Epithelial cell of esophagus (primary cell): ENCODE data around the gene NEDD4L.
A peak's percentile ranks its signal among the peaks of the same experiment; 100 is the strongest.

ENCODE experiments used
- DNase-seq: peaks from one replicate; pipeline ENCODE4 v3.0.0; 2010; ENCODE audit warnings: low read depth
- H3K4me3 ChIP-seq: 2 replicates; pipeline ENCODE4 v1.5.1; 2011; ENCODE audit warnings: mild to moderate bottlenecking, low read length, control low read depth
- TF ChIP-seq, protein P1 (sequence below): IDR thresholded peaks from 2 replicates; pipeline ENCODE4 v1.5.1; 2011; ENCODE audit warnings: low read depth, mild to moderate bottlenecking, low read length, control low read depth, inconsistent platforms; ENCODE audit not compliant: insufficient read depth; ENCODE audit errors: missing control alignments

Gene NEDD4L

DNA sequence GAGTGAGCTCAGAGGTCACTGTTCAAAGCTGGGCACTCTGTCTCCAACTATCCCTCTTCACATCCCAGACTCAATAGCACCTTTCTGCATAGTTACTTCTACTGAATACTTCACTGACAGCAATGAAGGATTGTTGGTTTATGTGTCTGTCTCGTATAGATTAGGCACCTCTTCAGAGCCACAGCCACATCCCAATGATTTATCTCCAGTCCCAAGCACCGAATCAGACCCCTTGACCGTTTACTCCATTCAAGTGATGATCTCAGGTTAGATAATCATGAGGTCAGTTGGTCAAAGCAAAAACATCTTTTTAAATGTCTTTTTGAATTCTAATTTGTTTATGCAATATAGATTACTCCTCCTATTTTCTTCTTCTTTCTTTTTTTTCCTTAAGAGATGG lies 14.7 kb downstream of the NEDD4L start:
- H3K4me3 ChIP-seq = no peak overlapping the region
- peak; percentile 43 for DNase-seq
- TF ChIP-seq, protein P1, sequence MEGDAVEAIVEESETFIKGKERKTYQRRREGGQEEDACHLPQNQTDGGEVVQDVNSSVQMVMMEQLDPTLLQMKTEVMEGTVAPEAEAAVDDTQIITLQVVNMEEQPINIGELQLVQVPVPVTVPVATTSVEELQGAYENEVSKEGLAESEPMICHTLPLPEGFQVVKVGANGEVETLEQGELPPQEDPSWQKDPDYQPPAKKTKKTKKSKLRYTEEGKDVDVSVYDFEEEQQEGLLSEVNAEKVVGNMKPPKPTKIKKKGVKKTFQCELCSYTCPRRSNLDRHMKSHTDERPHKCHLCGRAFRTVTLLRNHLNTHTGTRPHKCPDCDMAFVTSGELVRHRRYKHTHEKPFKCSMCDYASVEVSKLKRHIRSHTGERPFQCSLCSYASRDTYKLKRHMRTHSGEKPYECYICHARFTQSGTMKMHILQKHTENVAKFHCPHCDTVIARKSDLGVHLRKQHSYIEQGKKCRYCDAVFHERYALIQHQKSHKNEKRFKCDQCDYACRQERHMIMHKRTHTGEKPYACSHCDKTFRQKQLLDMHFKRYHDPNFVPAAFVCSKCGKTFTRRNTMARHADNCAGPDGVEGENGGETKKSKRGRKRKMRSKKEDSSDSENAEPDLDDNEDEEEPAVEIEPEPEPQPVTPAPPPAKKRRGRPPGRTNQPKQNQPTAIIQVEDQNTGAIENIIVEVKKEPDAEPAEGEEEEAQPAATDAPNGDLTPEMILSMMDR = no peak

DNA sequence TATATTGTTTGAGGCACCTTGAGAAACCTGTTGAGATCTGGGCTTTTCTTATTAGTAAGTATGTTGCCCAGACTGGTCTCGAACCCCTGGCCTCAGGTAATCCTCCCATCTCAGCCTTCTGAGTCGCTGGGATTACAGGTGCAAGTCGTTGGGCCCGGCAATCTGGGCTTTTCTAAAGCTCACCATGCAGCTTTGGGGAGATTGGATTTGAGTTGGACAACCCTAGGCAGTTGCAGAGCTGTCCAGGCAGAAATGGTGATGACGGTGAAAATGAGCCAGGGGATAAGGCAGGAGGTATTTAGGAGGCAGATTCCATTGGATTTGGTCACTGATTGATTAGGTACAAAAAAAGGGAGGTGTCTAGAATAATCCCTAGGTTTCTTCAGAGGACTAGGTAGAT lies 16.2 kb downstream of the NEDD4L start:
- no peak overlapping the region for H3K4me3 ChIP-seq
- TF ChIP-seq, protein P1 = no peak
- DNase-seq = no peak

DNA sequence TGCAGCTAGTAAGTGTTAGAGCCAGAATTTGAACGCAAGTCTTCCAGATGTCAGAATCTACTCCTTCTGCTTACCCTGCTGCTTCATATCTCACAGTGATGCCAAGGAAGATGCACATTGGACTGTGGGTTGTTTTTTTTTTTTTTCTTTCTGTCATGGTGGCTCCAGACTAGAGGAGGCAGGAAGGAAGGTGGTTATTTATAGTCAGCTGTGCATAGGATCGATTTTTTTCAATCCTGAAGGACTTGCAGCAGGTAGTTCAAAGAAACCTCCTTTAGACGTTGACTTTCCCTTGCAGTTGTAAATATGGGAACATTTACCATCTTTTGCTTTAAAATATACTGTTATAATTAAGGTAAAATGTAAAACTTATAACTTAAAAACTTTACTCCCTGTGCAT lies 17.3 kb downstream of the NEDD4L start:
- DNase-seq = no peak
- H3K4me3 ChIP-seq = no peak overlapping the region
- TF ChIP-seq, protein P1 = no peak

DNA sequence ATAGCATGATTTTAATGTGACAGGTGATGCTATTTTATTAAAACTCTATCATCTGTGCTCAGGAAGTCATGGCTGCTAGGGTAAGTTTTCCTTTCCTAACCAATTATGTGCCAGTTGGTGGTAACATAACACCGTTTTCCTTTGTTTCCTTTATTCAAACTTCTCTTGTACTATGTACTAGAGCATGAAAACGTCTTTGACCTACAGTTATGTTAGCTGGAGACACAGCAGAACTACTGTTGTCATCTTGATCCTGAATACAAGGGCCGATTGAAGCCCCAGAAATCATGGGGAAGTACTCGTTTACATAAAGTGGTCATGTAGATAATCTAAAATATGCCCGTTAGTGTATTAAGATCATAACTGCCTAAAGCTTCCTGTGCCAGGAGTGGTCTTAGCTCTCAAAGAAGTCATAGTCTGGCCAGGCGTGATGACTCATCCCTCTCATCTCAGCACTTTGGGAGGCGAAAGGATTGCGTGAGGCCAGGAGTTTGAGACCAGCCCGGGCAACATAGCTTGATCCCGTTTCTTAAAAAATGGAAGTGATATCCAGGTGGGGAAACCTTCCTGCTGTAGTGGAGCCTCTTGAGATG lies 20.5 kb downstream of the NEDD4L start:
- TF ChIP-seq, protein P1 = no peak
- DNase-seq = no peak
- no peak overlapping the region for H3K4me3 ChIP-seq

DNA sequence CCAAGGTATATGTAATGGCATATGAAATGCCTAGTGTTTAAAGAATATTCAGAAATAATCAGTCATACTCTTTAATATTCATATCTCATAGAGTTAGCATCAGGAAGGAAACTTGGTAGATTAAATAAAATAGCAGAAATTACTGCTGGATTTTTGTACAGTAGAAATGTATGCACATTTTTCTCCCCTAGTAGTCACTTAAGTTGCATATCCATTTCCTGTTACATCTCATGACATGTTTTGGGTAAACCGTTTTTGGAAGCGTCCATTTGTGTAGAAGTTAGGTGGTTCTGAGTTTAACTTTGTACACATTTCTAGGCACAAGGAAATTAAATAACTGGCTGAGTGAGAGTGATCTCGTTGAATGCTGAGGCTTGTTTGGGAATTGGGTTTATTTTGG lies 21.9 kb downstream of the NEDD4L start:
- TF ChIP-seq, protein P1 = no peak
- DNase-seq = no peak
- no peak overlapping the region for H3K4me3 ChIP-seq

DNA sequence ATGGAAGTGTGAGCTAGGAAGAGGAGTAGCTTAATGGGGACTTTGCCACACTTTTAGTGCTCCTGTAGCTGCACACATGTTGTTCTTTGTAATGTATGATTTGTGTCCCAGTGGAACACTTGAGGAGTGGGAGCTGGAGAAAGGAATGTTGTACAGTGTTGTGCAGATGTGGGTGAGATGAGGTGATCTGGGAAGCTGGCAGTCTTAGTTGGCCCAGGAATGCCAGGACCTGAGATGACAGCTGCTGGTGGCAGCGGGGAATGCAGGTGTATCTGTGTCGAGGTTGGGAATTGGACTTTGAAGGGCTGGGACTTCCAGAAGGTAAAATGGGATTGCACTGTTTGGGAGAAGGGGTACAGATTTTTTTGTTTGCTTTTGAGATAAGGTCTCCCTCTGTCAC lies 23.6 kb downstream of the NEDD4L start:
- H3K4me3 ChIP-seq = no peak overlapping the region
- TF ChIP-seq, protein P1 = no peak
- no peak for DNase-seq

DNA sequence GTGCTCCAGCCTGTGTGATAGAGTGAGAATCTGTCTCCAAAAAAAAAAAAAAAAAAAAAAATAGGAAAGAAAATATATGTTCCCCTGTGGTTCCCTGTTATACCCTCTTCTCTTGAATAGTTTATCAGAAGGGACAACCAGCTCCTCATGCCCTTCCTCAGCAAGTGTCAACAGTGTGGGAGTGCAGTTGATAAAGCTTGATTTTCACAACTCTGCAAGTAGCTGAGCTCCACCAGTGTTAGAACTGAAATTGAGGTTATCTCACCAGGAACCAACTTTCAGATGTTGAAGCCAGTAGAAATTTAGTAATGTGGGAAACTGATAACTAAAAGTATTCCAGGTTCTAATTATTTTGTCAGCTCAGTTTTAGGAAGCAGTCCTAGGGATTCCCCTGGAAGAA lies 25.1 kb downstream of the NEDD4L start:
- TF ChIP-seq, protein P1 = no peak
- no peak for DNase-seq
- H3K4me3 ChIP-seq = no peak overlapping the region
